Stimulated activated CD4-positive, alpha-beta T cell treated with anti-CD3 and anti-CD28 coated beads, Interleukin-2, amount 100 ng/mL, for 48 hours (primary cell): ENCODE results near the gene EPOP.

Experiments used
- DNase-seq, 2 donors: peaks; one replicate each; pipeline ENCODE4 v3.0.0-alpha.2; 2020

EPOP gene

DNA sequence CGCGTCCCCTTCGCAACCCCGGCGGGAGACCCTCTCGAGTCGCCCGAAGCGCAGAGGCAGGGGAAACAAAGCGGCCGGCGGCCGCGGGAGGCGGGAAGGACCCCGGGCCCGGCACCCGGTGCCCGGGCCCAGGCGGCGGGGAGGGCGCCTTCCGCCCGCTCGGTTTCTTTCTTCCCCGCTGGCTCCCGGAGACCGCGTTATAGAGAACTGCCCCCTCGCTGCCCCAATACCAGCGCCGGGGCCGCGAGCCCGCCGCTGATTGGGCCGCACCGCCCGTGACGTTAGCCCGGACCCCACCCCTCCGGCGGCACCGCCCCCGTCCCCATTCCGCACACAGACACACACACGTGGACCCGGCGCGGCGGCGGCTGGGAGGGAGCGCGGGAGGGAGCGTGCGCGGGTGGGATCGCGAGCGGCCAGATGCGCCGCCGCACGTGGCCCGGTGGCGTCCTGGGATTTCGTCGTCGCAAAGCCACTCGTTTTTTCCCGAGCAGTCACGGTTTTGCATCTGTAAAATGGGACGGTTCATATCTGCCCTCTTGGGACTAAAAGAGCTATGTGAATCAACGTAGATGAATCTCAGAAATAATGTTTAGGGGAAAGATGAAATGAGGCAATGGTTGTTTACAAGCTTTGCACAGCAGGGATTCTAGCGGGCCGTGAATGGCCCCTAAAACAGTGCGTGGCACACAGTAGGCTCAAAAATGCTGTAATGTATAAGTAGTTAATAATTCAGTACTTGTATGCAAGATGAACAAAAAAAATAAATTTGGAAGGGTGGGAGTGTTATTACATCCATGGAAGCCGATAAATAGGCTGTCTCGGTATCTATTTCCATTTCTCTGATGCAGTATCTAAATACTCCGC lies at the start of gene EPOP:
Gene EPOP, minus strand, starts transcription at position 209 of the 867 bp plus-strand sequence. CDS start 462 bp downstream, outside the sequence.
- peak; percentile 90 to 92 for DNase-seq

DNA sequence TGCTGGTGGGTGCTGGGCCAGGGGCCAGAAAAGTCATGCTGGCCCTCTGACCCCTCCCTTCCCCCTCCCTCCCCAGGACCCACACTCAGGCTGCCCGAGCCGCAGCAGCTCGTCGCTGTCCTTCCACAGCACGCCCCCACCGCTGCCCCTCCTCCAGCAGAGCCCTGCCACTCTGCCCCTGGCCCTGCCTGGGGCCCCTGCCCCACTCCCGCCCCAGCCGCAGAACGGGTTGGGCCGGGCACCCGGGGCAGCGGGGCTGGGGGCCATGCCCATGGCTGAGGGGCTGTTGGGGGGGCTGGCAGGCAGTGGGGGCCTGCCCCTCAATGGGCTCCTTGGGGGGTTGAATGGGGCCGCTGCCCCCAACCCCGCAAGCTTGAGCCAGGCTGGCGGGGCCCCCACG lies 47.0 kb upstream of the EPOP start:
- DNase-seq: no peak

GRCh38 chr17:38720941-38721340 lies 46.2 kb upstream of the EPOP start:
- no peak for DNase-seq

DNA sequence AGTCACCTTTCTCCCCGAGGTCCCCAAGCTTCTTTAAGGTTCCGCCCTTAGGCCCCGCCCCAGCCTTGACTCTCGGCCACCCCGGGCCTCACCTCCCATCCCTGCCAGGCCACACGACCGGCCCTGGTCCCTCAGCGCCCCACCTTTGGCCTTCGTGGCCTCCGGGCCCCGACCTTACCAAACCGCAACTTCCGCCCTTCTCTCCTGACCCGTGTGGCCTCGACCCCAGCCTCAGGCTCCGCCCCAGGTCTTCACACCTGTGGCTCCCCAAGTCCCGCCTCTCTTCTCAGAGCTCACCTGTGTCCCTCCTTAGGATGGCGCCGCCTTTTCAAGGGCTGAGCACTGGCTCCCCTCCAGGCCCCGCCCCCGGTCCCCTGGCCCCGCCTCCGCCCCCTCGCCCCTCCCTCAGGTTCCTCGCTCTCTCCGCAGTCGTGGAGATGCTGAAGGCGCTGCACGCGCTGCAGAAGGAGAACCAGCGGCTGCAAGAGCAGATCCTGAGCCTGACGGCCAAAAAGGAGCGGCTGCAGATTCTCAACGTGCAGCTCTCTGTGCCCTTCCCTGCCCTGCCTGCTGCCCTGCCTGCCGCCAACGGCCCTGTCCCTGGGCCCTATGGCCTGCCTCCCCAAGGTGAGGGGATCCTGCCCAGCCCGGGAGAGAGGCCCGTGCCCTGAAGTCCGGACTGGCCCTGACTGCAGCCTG lies 45.3 kb upstream of the EPOP start:
- DNase-seq: no peak

DNA sequence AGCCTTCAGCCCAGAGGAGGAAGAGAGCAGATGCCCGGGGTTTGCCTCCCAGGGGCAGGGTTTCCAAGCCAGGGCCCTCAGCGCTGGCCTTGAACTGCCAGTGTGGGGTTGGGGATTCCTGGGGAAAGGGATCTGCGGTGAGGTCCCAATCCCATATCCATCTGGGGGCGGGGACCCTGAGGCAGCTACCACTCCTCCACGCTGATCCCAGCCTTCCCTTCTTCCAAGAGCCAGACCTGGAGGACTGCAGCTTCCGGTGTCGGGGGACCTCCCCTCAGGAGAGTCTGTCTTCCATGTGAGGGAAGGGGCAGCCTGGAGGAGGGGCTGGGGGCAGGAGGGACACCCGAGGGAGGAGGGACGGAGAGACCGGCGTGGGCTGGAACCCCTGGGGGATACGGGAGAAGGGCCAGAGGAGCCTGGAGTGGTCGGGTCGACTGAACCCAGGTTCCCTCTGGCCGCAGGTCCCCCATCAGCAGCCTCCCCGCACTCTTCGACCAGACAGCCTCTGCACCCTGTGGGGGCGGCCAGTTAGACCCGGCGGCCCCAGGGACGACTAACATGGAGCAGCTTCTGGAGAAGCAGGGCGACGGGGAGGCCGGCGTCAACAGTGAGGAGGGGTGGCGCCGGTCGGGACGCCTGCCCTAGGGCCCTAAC lies 44.7 kb upstream of the EPOP start:
- no peak for DNase-seq

- DNase-seq: no peak
These were observed 42.5 kb upstream of the EPOP start for GRCh38 chr17:38717139-38717745.

DNA sequence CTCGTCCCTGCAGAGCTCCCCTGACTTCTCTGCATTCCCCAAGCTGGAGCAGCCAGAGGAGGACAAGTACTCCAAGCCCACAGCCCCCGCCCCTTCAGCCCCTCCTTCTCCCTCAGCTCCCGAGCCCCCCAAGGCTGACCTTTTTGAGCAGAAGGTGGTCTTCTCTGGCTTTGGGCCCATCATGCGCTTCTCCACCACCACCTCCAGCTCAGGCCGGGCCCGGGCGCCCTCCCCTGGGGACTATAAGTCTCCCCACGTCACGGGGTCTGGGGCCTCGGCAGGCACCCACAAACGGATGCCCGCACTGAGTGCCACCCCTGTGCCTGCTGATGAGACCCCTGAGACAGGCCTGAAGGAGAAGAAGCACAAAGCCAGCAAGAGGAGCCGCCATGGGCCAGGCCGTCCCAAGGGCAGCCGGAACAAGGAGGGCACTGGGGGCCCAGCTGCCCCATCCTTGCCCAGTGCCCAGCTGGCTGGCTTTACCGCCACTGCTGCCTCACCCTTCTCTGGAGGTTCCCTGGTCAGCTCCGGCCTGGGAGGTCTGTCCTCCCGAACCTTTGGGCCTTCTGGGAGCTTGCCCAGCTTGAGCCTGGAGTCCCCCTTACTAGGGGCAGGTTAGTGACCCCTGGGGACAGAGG lies 41.7 kb upstream of the EPOP start:
- no peak for DNase-seq

GRCh38 chr17:38715216-38715943 lies 40.6 kb upstream of the EPOP start:
- no peak for DNase-seq

GRCh38 chr17:38713456-38714075 lies 38.8 kb upstream of the EPOP start:
- DNase-seq: no peak

GRCh38 chr17:38712593-38712992 lies 37.8 kb upstream of the EPOP start:
- no peak for DNase-seq

DNA sequence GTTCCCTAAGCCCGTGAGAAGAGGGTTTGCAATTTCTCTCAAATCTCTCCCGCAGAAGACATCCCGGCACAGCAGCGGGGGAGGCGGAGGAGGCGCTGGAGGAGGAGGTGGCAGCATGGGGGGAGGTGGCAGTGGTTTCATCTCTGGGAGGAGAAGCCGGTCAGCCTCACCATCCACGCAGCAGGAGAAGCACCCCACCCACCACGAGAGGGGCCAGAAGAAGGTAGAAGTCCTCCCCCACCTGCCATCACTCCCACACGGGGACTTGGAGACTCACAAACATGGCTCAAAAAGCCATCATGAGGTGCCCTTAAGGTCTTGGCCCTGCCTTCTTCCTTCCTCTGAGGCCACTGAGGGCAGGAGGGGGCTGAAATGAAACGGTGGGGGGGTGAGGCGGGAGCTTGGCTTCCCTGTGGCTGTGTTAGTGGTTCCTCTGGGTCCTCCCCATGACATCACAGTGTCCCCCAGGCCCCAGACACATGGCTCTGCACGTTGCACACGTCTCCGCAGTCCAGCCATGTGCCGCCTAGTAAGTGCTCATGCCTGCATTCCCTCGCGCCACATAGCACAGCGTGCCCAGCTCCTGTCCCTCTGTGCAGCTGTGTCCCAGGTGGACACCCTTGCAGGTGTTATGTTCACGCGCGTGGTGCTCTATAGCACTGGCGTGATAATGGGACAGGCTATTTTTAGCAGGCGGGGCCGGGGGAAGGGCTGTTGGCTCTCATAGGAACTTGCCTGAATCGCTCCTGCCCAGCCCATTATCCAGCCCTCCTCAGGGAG lies 37.2 kb upstream of the EPOP start:
- no peak for DNase-seq

GRCh38 chr17:38710985-38711384 lies 36.2 kb upstream of the EPOP start:
- no peak for DNase-seq

DNA sequence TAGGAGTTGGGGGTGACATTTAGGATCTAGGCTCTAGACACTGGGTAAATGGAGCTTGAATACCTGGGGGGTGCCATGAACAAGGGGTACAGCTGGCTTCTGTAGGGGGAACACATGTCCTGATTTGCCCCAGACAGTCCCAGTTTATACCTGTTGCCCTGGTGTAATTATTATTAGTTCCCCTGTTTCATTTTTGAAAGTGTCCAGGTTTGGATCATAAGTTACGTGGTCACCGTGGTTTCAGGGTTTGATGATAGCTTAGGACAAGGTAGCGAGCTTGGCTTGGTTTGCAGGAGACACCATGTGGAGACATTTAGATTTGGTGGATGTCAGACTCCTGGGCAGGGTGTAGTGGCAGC lies 35.8 kb upstream of the EPOP start:
- no peak for DNase-seq

DNA sequence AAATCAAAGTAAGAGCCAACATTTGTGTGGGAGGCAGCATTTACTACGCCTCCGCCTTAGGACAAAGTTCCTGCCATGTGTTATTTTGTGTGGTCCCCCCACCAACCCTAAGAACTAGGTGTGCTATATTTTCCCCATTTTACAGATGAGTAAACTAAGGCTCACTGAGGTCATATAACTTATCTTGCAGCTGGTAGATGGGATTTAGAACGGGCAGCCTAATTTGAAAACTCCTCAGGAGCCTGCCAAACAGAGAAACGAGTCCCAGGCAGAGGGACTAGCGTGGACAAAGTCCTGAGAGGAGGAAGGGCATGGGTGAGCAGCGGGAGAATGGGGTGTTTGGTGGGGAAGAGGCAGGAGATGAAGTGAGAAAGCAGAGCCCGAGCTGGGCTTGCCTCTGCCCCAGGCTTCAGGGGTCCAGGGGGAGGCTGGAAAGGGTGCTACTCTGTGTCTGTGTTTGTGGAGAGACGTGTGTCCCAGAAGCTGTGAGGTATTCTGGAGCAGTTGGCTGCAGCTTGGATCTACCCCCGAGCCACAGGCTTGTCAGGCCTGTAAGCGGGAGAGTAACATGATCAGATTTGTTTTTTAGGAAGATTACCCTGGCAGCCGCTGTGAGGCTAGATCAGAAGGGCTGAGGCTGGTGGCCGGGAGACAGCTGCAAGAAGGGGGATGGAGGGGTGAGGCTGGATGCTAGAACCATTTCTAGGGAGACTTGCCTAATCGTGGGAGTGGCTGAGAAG lies 35.3 kb upstream of the EPOP start:
- no peak for DNase-seq

DNA sequence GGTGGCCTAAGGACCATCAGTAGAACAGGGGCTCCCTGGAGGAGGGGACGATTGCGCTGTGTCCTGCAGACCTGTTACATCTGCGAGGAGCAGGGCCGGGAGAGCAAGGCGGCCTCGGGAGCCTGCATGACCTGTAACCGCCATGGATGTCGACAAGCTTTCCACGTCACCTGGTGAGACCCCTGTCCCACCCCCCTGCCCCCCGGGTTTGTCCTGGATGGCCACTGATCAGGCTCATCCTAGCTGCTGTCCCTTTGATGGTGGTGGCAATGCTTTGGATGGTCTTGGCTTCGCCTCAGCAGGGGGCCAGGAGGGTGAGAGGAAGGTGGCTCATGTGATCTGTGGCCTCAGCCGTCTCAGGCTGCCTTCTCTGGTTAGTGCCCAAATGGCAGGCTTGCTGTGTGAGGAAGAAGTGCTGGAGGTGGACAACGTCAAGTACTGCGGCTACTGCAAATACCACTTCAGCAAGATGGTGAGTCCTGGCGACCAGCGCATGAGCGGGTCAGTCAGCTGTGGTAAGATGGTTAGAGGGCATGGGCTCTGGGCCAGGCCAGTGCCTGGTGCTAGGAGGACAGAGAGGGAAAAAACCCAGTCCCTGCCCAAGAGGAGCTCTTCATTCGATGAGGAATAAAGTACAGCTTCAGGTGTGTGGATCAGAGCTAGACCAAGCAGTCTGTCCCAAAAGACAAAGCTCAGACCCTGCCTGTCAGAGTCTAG lies 34.5 kb upstream of the EPOP start:
- DNase-seq: no peak

- DNase-seq: no peak
These were observed 33.1 kb upstream of the EPOP start for GRCh38 chr17:38707678-38708351.

- no peak for DNase-seq
These were observed 31.9 kb upstream of the EPOP start for GRCh38 chr17:38706505-38707216.
